Spleen (tissue), 11 donors: Measurements from ENCODE around the gene PIGH. TPM values are rescaled to one million over a fixed set of nuclear protein-coding genes. Genes with fewer than 3 reads are reported as not detected.

ENCODE experiments used
- DNase-seq: peaks from one replicate; pipeline ENCODE4 v3.0.0-alpha.2; 2020
- H3K27ac ChIP-seq, 8 donors: fragments of 200-600 bp; sonication (generic) in 7 of 8; 1 replicate in 4 of 8; 2 replicates in 4 of 8; pipeline versions ENCODE4 v1.5.0 to v1.8.0; 2016 to 2021; ENCODE audit warnings: inconsistent platforms in 4 of 8, mild to moderate bottlenecking in 4 of 8, moderate library complexity in 1 of 8
- H3K27me3 ChIP-seq, 7 donors: fragments of 200-600 bp; sonication (generic) in 6 of 7; replicated peaks in 1 of 7; 1 replicate in 4 of 7; 2 replicates in 3 of 7; pipeline versions ENCODE4 v1.5.0 to v1.8.0; 2016 to 2021; ENCODE audit warnings: inconsistent platforms in 3 of 7, mild to moderate bottlenecking in 1 of 7
- H3K36me3 ChIP-seq, 6 donors: fragments of 200-600 bp; sonication (generic) in 5 of 6; 1 replicate in 4 of 6; 2 replicates in 2 of 6; pipeline versions ENCODE4 v1.5.0 to v1.8.0; 2016 to 2021; ENCODE audit warnings: inconsistent platforms in 2 of 6
- H3K4me1 ChIP-seq, 6 donors: fragments of 200-600 bp; sonication (generic) in 5 of 6; 1 replicate in 3 of 6; 2 replicates in 3 of 6; pipeline versions ENCODE4 v1.5.0 to v1.8.0; 2016 to 2021; ENCODE audit warnings: inconsistent platforms in 3 of 6
- H3K4me3 ChIP-seq, 8 donors: fragments of 200-600 bp; sonication (generic) in 7 of 8; 1 replicate in 4 of 8; 2 replicates in 4 of 8; pipeline versions ENCODE4 v1.5.0 to v1.8.0; 2016 to 2021; ENCODE audit warnings: inconsistent platforms in 4 of 8, mild to moderate bottlenecking in 4 of 8, moderate library complexity in 2 of 8
- H3K9me3 ChIP-seq, 8 donors: fragments of 200-600 bp; sonication (generic) in 7 of 8; 1 replicate in 4 of 8; 2 replicates in 4 of 8; pipeline versions ENCODE4 v1.5.0 to v1.8.0; 2016 to 2021; ENCODE audit warnings: inconsistent platforms in 4 of 8
- POLR2A ChIP-seq, 3 donors: fragments of 450-650 bp; IDR thresholded peaks; one replicate each; pipeline ENCODE4 v1.5.1; 2017; ENCODE audit warnings: antibody characterized with exemption in 3 of 3, mild to moderate bottlenecking in 1 of 3
- POLR2AphosphoS5 ChIP-seq, 3 donors: sonication (generic); formaldehyde crosslinking; IDR thresholded peaks; one replicate each; pipeline ENCODE4 v1.5.1; 2017; ENCODE audit warnings: antibody characterized with exemption in 3 of 3
- WGBS, 5 donors: extraction: QIAGEN DNeasy Blood & Tissue Kit in 3 of 5; methylation state at CpG; one replicate each; pipeline versions ENCODE4 v1.1.5 to v1.1.7; 2013 to 2018; 5-methylcytosine and 5-hydroxymethylcytosine counted together
- intact Hi-C: fragments of 100-400 bp; cut with DNase I; formaldehyde crosslinking; loops from one replicate; pipeline ENCODE4 v1.15.0; 2023; ENCODE audit warnings: low total_unique reads
- polyA plus RNA-seq, 3 donors: library from polyadenylated mRNA; stranded (reverse); fragments of 200-250 nt; gene quantifications; one replicate each; pipeline ENCODE4 v1.2.1, GENCODE V29; 2013
- total RNA-seq, 7 donors: library from RNA; depleted of rRNA in 3 of 7; stranded (reverse); fragments of >200 nt in 3 of 7; fragmentation: NEBNext Ultra II Directional in 4 of 7; extraction: Animal tissue kit (Norgen Biotek cat#: 25700) in 4 of 7; gene quantifications; one replicate each; pipeline versions ENCODE4 v1.1.0 to v1.2.1, GENCODE V29; 2016 to 2021
- TF ChIP-seq, protein P1 (sequence below), 11 experiments: fragments of 200-600 bp in 7 of 11; fragments of 450-650 bp in 4 of 11; sonication (generic) in 4 of 11; IDR thresholded peaks in 8 of 11; conservative IDR thresholded peaks in 3 of 11; 1 replicate in 7 of 11; 2 replicates in 4 of 11; pipeline versions ENCODE4 v1.4.0 to v1.8.0; 2016 to 2021; ENCODE audit warnings: antibody characterized with exemption in 11 of 11, inconsistent platforms in 4 of 11, mild to moderate bottlenecking in 1 of 11
- donor health status: healthy with polysubstance abuse.
- donor health status: DM: no; HTN: no; CAD: no; lungs with moderate emphysema.
- donor health status: DM: no; HTN: no; CAD: no.
- donor health status: Bipolar disorder and iron deficiency.
- donor health status: healthy.
- donor health status: DM: no; HTN: no; CAD: no.
- donor health status: DM: yes; HTN: yes; CAD: no.

PIGH gene
- total and polyA plus RNA-seq, 10 donors: 16.3 to 43.1 (median 24.1) TPM

DNA sequence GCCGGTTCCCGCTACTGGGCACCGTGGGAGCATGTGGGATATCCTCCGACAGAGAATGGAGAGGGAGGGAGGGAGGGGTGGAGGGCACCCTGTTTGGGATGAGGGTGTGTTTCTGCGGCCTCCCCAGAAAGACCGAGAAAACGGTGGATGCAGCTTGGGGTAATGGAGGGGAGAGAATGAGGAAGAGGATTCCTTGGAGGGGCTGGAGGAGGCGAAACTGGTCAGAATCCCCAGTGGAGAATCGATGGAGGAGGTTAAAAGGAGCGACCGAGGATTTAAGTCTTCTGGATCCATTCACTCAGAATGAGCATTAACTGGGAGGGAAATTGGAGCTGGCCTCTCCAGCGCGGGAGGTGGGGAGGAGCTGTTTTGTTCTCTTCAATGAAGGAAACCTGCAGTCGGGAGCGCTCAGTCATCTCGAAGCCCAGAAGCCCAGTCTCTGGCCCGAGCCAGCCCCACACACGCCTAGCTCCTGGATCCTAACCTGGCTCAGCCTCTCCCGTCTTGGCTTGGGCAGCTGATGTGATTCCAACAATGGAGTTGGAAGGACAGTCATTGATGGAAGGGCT lies 20.2 kb upstream of the PIGH start:
- peaks cover 9 to 32% (median 20%) of the 10 kb centered on the region in 6 donors for H3K4me1 ChIP-seq
- H3K27ac ChIP-seq: peak overlapping the region in 4 of 8 donors; percentile 66 to 81 (median 72)
- 8 to 14% (median 10%) methylated on average over 19 of the region's 19 CpGs for WGBS, 5 donors
- no peaks in the 10 kb centered on the region for H3K9me3 ChIP-seq
- TF ChIP-seq, protein P1, sequence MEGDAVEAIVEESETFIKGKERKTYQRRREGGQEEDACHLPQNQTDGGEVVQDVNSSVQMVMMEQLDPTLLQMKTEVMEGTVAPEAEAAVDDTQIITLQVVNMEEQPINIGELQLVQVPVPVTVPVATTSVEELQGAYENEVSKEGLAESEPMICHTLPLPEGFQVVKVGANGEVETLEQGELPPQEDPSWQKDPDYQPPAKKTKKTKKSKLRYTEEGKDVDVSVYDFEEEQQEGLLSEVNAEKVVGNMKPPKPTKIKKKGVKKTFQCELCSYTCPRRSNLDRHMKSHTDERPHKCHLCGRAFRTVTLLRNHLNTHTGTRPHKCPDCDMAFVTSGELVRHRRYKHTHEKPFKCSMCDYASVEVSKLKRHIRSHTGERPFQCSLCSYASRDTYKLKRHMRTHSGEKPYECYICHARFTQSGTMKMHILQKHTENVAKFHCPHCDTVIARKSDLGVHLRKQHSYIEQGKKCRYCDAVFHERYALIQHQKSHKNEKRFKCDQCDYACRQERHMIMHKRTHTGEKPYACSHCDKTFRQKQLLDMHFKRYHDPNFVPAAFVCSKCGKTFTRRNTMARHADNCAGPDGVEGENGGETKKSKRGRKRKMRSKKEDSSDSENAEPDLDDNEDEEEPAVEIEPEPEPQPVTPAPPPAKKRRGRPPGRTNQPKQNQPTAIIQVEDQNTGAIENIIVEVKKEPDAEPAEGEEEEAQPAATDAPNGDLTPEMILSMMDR (IDR thresholded peaks at IDR 0.05 in 8 of 11, conservative IDR thresholded peaks at IDR 0.05 in 3 of 11): no peak
- TF ChIP-seq POLR2A (IDR thresholded peaks at IDR 0.05) (no peak), POLR2AphosphoS5 (IDR thresholded peaks at IDR 0.05) (no peak)
- H3K4me3 ChIP-seq: peak overlapping the region; percentile 46 to 80 (median 56)
- peak; percentile 68 for DNase-seq
- intact Hi-C loops: no loop called here
- peaks cover 0 to 6% (median 0%) of the 10 kb centered on the region in 7 donors for H3K27me3 ChIP-seq
- H3K36me3 ChIP-seq: no peaks in the 10 kb centered on the region

DNA sequence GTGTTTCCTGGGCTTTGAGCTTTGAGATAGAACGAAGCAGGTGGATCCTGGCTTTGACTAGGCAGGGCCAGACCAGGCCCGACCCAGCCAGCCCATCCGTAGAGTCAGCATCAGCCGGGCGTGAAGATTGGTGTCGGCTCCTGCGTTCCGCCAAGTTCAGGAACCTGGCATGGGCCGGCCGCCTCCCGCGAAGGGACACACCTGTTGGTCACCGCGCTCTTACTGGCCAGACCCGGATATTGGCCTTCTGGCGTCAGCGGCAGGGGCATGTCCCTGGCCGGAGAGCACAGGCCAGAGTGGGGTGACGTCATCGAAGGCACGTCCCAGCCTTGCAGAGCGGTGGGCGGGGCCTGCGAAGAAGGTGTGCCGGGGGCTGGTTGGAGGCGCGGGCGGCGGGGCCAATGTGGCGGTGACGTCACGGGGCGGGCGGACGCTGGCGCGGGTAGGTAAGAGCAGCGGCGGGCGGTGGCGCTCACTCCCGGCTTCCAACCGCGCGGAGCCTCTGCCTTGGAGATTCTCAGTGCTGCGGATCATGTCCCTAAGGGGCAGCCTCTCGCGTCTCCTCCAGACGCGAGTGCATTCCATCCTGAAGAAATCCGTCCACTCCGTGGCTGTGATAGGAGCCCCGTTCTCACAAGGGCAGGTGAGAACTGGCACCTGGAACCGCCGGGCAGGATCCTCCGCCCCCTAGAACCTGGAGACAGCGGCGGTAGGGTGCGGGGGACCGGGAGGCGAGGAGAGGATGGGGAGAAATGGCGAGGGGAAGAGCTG lies 19.6 kb upstream of the PIGH start, which contains the start of gene ARG2:
TSS of gene ARG2 (plus strand) at position 475 of the 771 bp plus-strand sequence. CDS start at position 533, 58 bp downstream.
- Histone ChIP-seq H3K27ac (peak within 1 kb of the TSS in 7 of 8 donors; percentile 5 to 81 (median 67)), H3K27me3 (peaks cover 0 to 6% (median 0%) of the 10 kb centered on the region in 7 donors), H3K4me3 (peak within 1 kb of the TSS; percentile 46 to 80 (median 56)), H3K9me3 (no peaks in the 10 kb centered on the region), H3K4me1 (peaks cover 9 to 32% (median 20%) of the 10 kb centered on the region in 6 donors), H3K36me3 (no peaks in the 10 kb centered on the region)
- TF ChIP-seq POLR2A (IDR thresholded peaks at IDR 0.05) (no peak), POLR2AphosphoS5 (IDR thresholded peaks at IDR 0.05) (peak; percentile 87 to 90 (median 87))
- TF ChIP-seq, protein P1 (IDR thresholded peaks at IDR 0.05 in 8 of 11, conservative IDR thresholded peaks at IDR 0.05 in 3 of 11): peak in 5 of 11 experiments; percentile 12 to 38 (median 23)
- peak; percentile 100 for DNase-seq
- intact Hi-C loops: loop anchor here (5.0 kb wide), 1 partner anchor 48 kb away; no protein-coding TSS in a partner anchor
- WGBS, 5 donors: 0 to 1% (median 1%) methylated on average over 26 to 62 of the region's 62 CpGs

DNA sequence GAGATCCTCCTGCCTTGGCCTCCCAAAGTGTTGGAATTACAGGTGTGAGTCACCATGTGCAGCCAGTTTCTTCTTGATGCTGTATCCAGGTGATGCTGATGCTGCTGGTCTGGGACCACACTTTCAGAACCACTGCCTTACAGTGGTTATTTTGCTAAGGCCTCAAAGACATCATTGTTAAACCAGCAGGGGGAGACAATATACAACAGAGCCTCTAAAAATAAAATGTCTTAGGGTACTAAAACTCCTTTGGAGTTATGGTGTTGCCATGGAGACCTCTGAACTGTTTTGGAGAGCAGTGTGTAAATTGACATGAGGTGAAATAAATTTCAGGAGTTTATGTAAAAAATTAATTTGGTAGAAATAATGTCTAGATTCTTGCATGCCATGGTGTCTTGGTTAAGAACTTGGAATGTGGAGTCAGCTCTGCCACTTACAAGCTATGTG lies 18.6 kb upstream of the PIGH start:
- Histone ChIP-seq H3K27me3 (peaks cover 0 to 6% (median 0%) of the 10 kb centered on the region in 7 donors), H3K4me3 (peak overlapping the region in 1 of 8 donors; percentile 80), H3K27ac (peak overlapping the region in 3 of 8 donors; percentile 66 to 74 (median 71)), H3K4me1 (peaks cover 9 to 32% (median 20%) of the 10 kb centered on the region in 6 donors), H3K36me3 (no peaks in the 10 kb centered on the region), H3K9me3 (no peaks in the 10 kb centered on the region)
- intact Hi-C loops: loop anchor here (5.0 kb wide), 1 partner anchor 49 kb away; no protein-coding TSS in a partner anchor
- no peak for DNase-seq
- no peak for TF ChIP-seq POLR2A (IDR thresholded peaks at IDR 0.05)
- no peak for TF ChIP-seq POLR2AphosphoS5 (IDR thresholded peaks at IDR 0.05)
- TF ChIP-seq, protein P1 (IDR thresholded peaks at IDR 0.05 in 8 of 11, conservative IDR thresholded peaks at IDR 0.05 in 3 of 11): peak in 10 of 11 experiments; percentile 17 to 70 (median 60)

DNA sequence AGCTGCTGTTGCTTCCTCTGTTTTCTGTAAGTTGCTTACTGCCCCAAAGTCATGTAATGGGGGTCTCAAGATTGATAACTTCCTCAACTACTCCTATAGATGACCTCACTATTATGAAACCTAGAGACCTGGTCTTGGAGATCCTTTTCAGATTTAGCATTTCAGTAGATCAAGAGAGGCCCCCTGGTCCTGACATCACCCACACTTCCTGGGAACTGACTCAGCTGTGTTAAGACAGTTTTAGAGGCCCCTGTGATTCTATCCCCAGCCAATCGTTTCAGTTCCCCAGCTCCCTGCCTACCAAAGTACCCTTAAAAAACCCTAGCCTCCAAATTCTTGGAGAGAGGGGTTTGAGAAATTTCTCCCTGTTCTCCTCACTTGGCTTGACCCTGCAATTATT lies 10.4 kb upstream of the PIGH start:
- no peak overlapping the region for H3K4me3 ChIP-seq
- no peaks in the 10 kb centered on the region for H3K9me3 ChIP-seq
- TF ChIP-seq POLR2AphosphoS5 (IDR thresholded peaks at IDR 0.05) (no peak), POLR2A (IDR thresholded peaks at IDR 0.05) (no peak)
- TF ChIP-seq, protein P1 (IDR thresholded peaks at IDR 0.05 in 8 of 11, conservative IDR thresholded peaks at IDR 0.05 in 3 of 11): no peak
- no peaks in the 10 kb centered on the region for H3K36me3 ChIP-seq
- H3K27me3 ChIP-seq: no peaks in the 10 kb centered on the region
- DNase-seq: no peak
- no peak overlapping the region for H3K27ac ChIP-seq
- no peaks in the 10 kb centered on the region for H3K4me1 ChIP-seq
- WGBS, 5 donors: 43 to 69% (median 66%) methylated on average over 1 of the region's 1 CpG
- intact Hi-C loops: no loop called here
